Karpas-422 (cell line): ENCODE data around the gene FAT1. TPM values are rescaled to one million over a fixed set of nuclear protein-coding genes. Genes with fewer than 3 reads are reported as not detected.

Source experiments
- DNase-seq: peaks from one replicate; pipeline ENCODE4 v3.0.0-alpha.2; 2015
- H2AFZ ChIP-seq: fragments of 200-600 bp; sonication (generic); 2 replicates; pipeline ENCODE4 v1.6.1; 2014; ENCODE audit warnings: antibody characterized with exemption, low read length, mixed read lengths
- H3K27ac ChIP-seq: fragments of 200-600 bp; sonication (generic); 2 replicates; pipeline ENCODE4 v1.5.1; 2014; ENCODE audit warnings: mild to moderate bottlenecking, low read length, moderate library complexity
- H3K27me3 ChIP-seq: fragments of 200-600 bp; sonication (generic); 2 replicates; pipeline ENCODE4 v1.6.1; 2014; ENCODE audit warnings: low read length, mixed read lengths
- H3K36me3 ChIP-seq: fragments of 200-600 bp; sonication (generic); 2 replicates; pipeline ENCODE4 v1.6.1; 2014; ENCODE audit warnings: low read length, mixed read lengths; ENCODE audit not compliant: insufficient read depth
- H3K4me1 ChIP-seq: fragments of 200-600 bp; sonication (generic); 2 replicates; pipeline ENCODE4 v1.6.1; 2014; ENCODE audit warnings: mild to moderate bottlenecking, low read length, mixed read lengths
- H3K4me2 ChIP-seq: fragments of 200-600 bp; sonication (generic); 2 replicates; pipeline ENCODE4 v1.6.1; 2014; ENCODE audit warnings: low read length, low read depth, mild to moderate bottlenecking; ENCODE audit not compliant: poor library complexity, severe bottlenecking
- H3K4me3 ChIP-seq: fragments of 200-600 bp; sonication (generic); 2 replicates; pipeline ENCODE4 v1.5.1; 2014; ENCODE audit warnings: mild to moderate bottlenecking, antibody characterized with exemption, low read length, mixed read lengths
- H3K79me2 ChIP-seq: fragments of 200-600 bp; sonication (generic); 2 replicates; pipeline ENCODE4 v1.6.1; 2014; ENCODE audit warnings: mild to moderate bottlenecking, low read length, mixed read lengths
- H3K9ac ChIP-seq: fragments of 200-600 bp; sonication (generic); 2 replicates; pipeline ENCODE4 v1.6.0; 2014; ENCODE audit warnings: low read length
- H3K9me2 ChIP-seq: fragments of 200-600 bp; sonication (generic), shearing (Covaris generic); replicated peaks from 2 replicates; pipeline ENCODE4 v1.6.0; 2014; ENCODE audit warnings: mild to moderate bottlenecking, low read length, moderate library complexity; ENCODE audit not compliant: insufficient read depth
- H3K9me3 ChIP-seq: fragments of 300-700, 200-600 bp; sonication (generic); 2 replicates; pipeline ENCODE4 v1.6.1; 2014; ENCODE audit warnings: low read length, mixed read lengths
- H4K20me1 ChIP-seq: fragments of 200-600 bp; sonication (generic); 2 replicates; pipeline ENCODE4 v1.6.1; 2014; ENCODE audit warnings: mild to moderate bottlenecking, antibody characterized with exemption, low read length, low read depth; ENCODE audit not compliant: insufficient read depth
- total RNA-seq: library from RNA; depleted of rRNA; stranded (reverse); fragments of >200 nt; shearing (Covaris generic); gene quantifications from 2 replicates; pipeline ENCODE4 v1.2.3, GENCODE V29; 2014; ENCODE audit warnings: low replicate concordance

FAT1 gene
- total RNA-seq, 1 experiment from 2014 or later, result 0.15 TPM

- DNase-seq, result no peak
- Histone ChIP-seq H3K79me2 (no peaks in the 10 kb centered on the region), H3K4me3 (no peak overlapping the region), H3K27me3 (no peaks in the 10 kb centered on the region), H3K9me2 (no peaks in the 10 kb centered on the region), H3K9me3 (no peaks in the 10 kb centered on the region), H3K27ac (no peak overlapping the region), H4K20me1 (no peaks in the 10 kb centered on the region), H2AFZ (no peak overlapping the region), H3K36me3 (no peaks in the 10 kb centered on the region), H3K9ac (no peak overlapping the region), H3K4me1 (no peaks in the 10 kb centered on the region), H3K4me2 (no peak overlapping the region)
These were observed 9.5 kb downstream of the FAT1 start for GRCh38 chr4:186714006-186714675.

GRCh38 chr4:186712690-186713089, 11.0 kb downstream of the FAT1 start:
- Histone ChIP-seq H3K4me1 (no peaks in the 10 kb centered on the region), H3K4me3 (no peak overlapping the region), H3K9me2 (no peaks in the 10 kb centered on the region), H4K20me1 (no peaks in the 10 kb centered on the region), H3K36me3 (no peaks in the 10 kb centered on the region), H3K27ac (no peak overlapping the region), H3K79me2 (no peaks in the 10 kb centered on the region), H3K4me2 (no peak overlapping the region), H3K27me3 (no peaks in the 10 kb centered on the region), H2AFZ (no peak overlapping the region), H3K9me3 (no peaks in the 10 kb centered on the region), H3K9ac (no peak overlapping the region)
- no peak for DNase-seq

- no peaks in the 10 kb centered on the region for H3K9me3 ChIP-seq
- H3K9ac ChIP-seq, result no peak overlapping the region
- H3K36me3 ChIP-seq, result no peaks in the 10 kb centered on the region
- no peak overlapping the region for H2AFZ ChIP-seq
- no peak for DNase-seq
- H4K20me1 ChIP-seq, result no peaks in the 10 kb centered on the region
- no peaks in the 10 kb centered on the region for H3K9me2 ChIP-seq
- no peaks in the 10 kb centered on the region for H3K4me1 ChIP-seq
- H3K4me3 ChIP-seq, result no peak overlapping the region
- H3K4me2 ChIP-seq, result no peak overlapping the region
- no peaks in the 10 kb centered on the region for H3K79me2 ChIP-seq
- H3K27me3 ChIP-seq, result no peaks in the 10 kb centered on the region
- no peak overlapping the region for H3K27ac ChIP-seq
These were observed 13.0 kb downstream of the FAT1 start for GRCh38 chr4:186710521-186711119.

GRCh38 chr4:186709517-186709916, 14.1 kb downstream of the FAT1 start:
- no peaks in the 10 kb centered on the region for H3K79me2 ChIP-seq

GRCh38 chr4:186708554-186708953, 15.1 kb downstream of the FAT1 start:
- Histone ChIP-seq H3K4me2 (no peak overlapping the region), H3K4me1 (no peaks in the 10 kb centered on the region), H3K9me2 (no peaks in the 10 kb centered on the region), H3K79me2 (no peaks in the 10 kb centered on the region), H3K9ac (no peak overlapping the region), H4K20me1 (no peaks in the 10 kb centered on the region), H3K27ac (no peak overlapping the region), H2AFZ (no peak overlapping the region), H3K27me3 (no peaks in the 10 kb centered on the region), H3K4me3 (no peak overlapping the region), H3K36me3 (no peaks in the 10 kb centered on the region), H3K9me3 (no peaks in the 10 kb centered on the region)
- DNase-seq, result no peak

More at GRCh38 chr4:186709517-186709916, 14.1 kb downstream of the FAT1 start:
- H3K36me3 ChIP-seq, result no peaks in the 10 kb centered on the region
- no peaks in the 10 kb centered on the region for H3K9me3 ChIP-seq
- H3K9ac ChIP-seq, result no peak overlapping the region
- H2AFZ ChIP-seq, result no peak overlapping the region
- H3K9me2 ChIP-seq, result no peaks in the 10 kb centered on the region
- H3K27ac ChIP-seq, result no peak overlapping the region
- H3K4me1 ChIP-seq, result no peaks in the 10 kb centered on the region
- no peak for DNase-seq
- H3K27me3 ChIP-seq, result no peaks in the 10 kb centered on the region
- no peak overlapping the region for H3K4me3 ChIP-seq
- H3K4me2 ChIP-seq, result no peak overlapping the region
- no peaks in the 10 kb centered on the region for H4K20me1 ChIP-seq

GRCh38 chr4:186707996-186708395, 15.7 kb downstream of the FAT1 start:
- no peak overlapping the region for H3K4me3 ChIP-seq
- no peaks in the 10 kb centered on the region for H3K4me1 ChIP-seq
- H3K9me3 ChIP-seq, result no peaks in the 10 kb centered on the region
- no peaks in the 10 kb centered on the region for H3K9me2 ChIP-seq
- H4K20me1 ChIP-seq, result no peaks in the 10 kb centered on the region
- H3K27me3 ChIP-seq, result no peaks in the 10 kb centered on the region
- no peak overlapping the region for H3K4me2 ChIP-seq
- no peak overlapping the region for H3K27ac ChIP-seq
- DNase-seq, result no peak
- H3K36me3 ChIP-seq, result no peaks in the 10 kb centered on the region
- H2AFZ ChIP-seq, result no peak overlapping the region
- no peaks in the 10 kb centered on the region for H3K79me2 ChIP-seq
- no peak overlapping the region for H3K9ac ChIP-seq

GRCh38 chr4:186707574-186707973, 16.1 kb downstream of the FAT1 start:
- no peaks in the 10 kb centered on the region for H3K4me1 ChIP-seq
- H3K36me3 ChIP-seq, result no peaks in the 10 kb centered on the region

GRCh38 chr4:186704057-186704456, 19.6 kb downstream of the FAT1 start:
- Histone ChIP-seq H3K36me3 (no peaks in the 10 kb centered on the region), H3K4me2 (no peak overlapping the region), H3K9me3 (no peaks in the 10 kb centered on the region), H3K27ac (no peak overlapping the region), H3K9ac (no peak overlapping the region), H3K79me2 (no peaks in the 10 kb centered on the region), H3K27me3 (no peaks in the 10 kb centered on the region), H2AFZ (no peak overlapping the region), H3K4me1 (no peaks in the 10 kb centered on the region), H3K4me3 (no peak overlapping the region), H3K9me2 (no peaks in the 10 kb centered on the region), H4K20me1 (no peaks in the 10 kb centered on the region)
- DNase-seq, result no peak

More at GRCh38 chr4:186707574-186707973, 16.1 kb downstream of the FAT1 start:
- DNase-seq, result no peak
- Histone ChIP-seq H3K9me3 (no peaks in the 10 kb centered on the region), H2AFZ (no peak overlapping the region), H3K79me2 (no peaks in the 10 kb centered on the region), H4K20me1 (no peaks in the 10 kb centered on the region), H3K9ac (no peak overlapping the region), H3K27ac (no peak overlapping the region), H3K9me2 (no peaks in the 10 kb centered on the region), H3K4me3 (no peak overlapping the region), H3K4me2 (no peak overlapping the region), H3K27me3 (no peaks in the 10 kb centered on the region)
